GM10266 (cell line): ENCODE measurements around the gene LRBA.

Source experiments
- DNase-seq: peaks from one replicate; pipeline ENCODE4 v3.0.0; 2012; ENCODE audit errors: extremely low spot score
- CTCF ChIP-seq: IDR thresholded peaks from 2 replicates; pipeline ENCODE4 v1.5.1; 2012; ENCODE audit warnings: mild to moderate bottlenecking, low read depth; ENCODE audit not compliant: control insufficient read depth, insufficient read depth; ENCODE audit errors: missing control alignments

The LRBA gene

GRCh38 chr4:150229520-150229919 is 785.6 kb downstream of the LRBA start:
- no peak for DNase-seq

GRCh38 chr4:150224896-150225591 is 790.0 kb downstream of the LRBA start:
- DNase-seq: no peak

More at GRCh38 chr4:150229520-150229919, 785.6 kb downstream of the LRBA start:
- TF ChIP-seq CTCF: no peak

GRCh38 chr4:150219841-150220240 is 795.2 kb downstream of the LRBA start:
- DNase-seq: no peak
- TF ChIP-seq CTCF: no peak

More at GRCh38 chr4:150224896-150225591, 790.0 kb downstream of the LRBA start:
- no peak for TF ChIP-seq CTCF

DNA sequence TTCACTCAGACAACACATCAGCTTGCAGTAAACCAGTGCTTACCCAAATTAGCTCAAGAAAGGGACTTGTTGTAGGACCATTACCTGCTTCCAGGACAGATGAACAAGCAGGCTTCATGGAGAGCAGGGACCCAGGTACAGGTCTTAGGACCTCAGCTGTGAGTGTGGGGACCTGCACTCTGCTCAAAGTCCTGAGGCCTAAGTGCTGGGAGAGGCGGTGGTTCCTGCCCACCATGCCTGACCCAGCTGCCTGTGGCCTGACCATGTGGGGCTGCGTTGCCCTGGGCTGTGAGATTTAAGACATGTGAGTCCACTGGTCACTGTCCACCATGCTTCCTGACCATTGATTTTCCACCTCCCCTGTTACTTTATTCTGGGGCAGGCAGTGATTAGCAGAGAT is 796.6 kb downstream of the LRBA start:
- no peak for DNase-seq
- no peak for TF ChIP-seq CTCF

DNA sequence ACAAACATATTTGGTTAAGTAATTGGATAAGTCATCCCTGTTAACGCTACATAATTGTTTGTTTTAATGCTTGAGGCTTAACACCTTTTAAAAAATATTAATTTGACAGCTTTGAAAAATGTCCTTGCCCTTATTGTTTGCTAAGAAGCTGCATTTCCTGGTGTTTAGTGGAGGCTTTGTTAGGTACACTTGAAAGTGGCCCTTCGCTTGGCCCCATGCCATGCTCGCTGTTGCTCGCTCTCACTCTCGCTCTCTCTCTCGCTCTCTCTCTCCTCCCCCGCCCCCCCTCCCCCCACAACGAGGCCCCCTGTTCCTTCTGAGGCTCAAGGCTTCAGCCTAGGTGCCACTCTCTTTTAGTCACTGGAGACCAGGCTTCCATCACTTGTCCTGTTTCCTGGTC is 797.3 kb downstream of the LRBA start:
- DNase-seq: no peak
- TF ChIP-seq CTCF: no peak

- TF ChIP-seq CTCF: no peak
- DNase-seq: no peak
These were observed 797.9 kb downstream of the LRBA start for GRCh38 chr4:150217192-150217591.

- DNase-seq: no peak
- TF ChIP-seq CTCF: no peak
These were observed 798.4 kb downstream of the LRBA start for GRCh38 chr4:150216726-150217125.
